GM12878 (cell line): Measurements from ENCODE around the gene MAD1L1. TPM values are rescaled to one million over a fixed set of nuclear protein-coding genes. Genes with fewer than 3 reads are reported as not detected.

Source experiments
- ASH2L ChIP-seq: fragments of 300-600, 200-600 bp; sonication (generic); IDR thresholded peaks from 2 replicates; pipeline ENCODE4 v1.6.1; 2017; ENCODE audit warnings: low read depth, mild to moderate bottlenecking, borderline replicate concordance
- MEF2B ChIP-seq: fragments of 450-650 bp; IDR thresholded peaks from 2 replicates; pipeline ENCODE4 v1.6.1; 2018; ENCODE audit warnings: mild to moderate bottlenecking, moderate library complexity; ENCODE audit not compliant: partially characterized antibody, poor library complexity, severe bottlenecking
- NFIC ChIP-seq: IDR thresholded peaks from 2 replicates; pipeline ENCODE4 v1.6.1; 2012; ENCODE audit warnings: low read depth, mild to moderate bottlenecking, inconsistent platforms, low read length, moderate library complexity
- RAD21 ChIP-seq: IDR thresholded peaks from 2 replicates; pipeline ENCODE4 v1.6.1; 2011; ENCODE audit warnings: mild to moderate bottlenecking, low read depth, low read length, moderate library complexity; ENCODE audit not compliant: insufficient read depth
- STAT1 ChIP-seq: fragments of 450-650 bp; conservative IDR thresholded peaks from 2 replicates; pipeline ENCODE4 v1.6.1; 2014; ENCODE audit warnings: antibody characterized with exemption, mild to moderate bottlenecking
- polyA plus RNA-seq, 11 experiments: library from polyadenylated mRNA; depleted of rRNA in 4 of 11; unstranded in 6 of 11; stranded (reverse) in 5 of 11; fragments of >200 nt; fragmentation: Nextera tagmentation in 4 of 11; fragmentation: Illumina TruSeq in 1 of 11; extraction: Ambion mirVana in 4 of 11; extraction: Trizol in 1 of 11; gene quantifications; 1 replicate in 1 of 11; 2 replicates in 10 of 11; pipeline versions ENCODE4 v1.2.1 to v1.2.3, GENCODE V29; 2011 to 2016; ENCODE audit warnings: inconsistent platforms in 2 of 11, missing spikeins in 2 of 11, low read depth in 1 of 11
- total RNA-seq, 4 experiments: library from RNA; depleted of rRNA in 3 of 4; stranded (reverse); fragments of >200 nt in 3 of 4; fragmentation: Illumina TruSeq in 1 of 4; extraction: Trizol in 1 of 4; gene quantifications; 2 replicates each; pipeline versions ENCODE4 v1.2.1 to v1.2.3, GENCODE V29; 2013 to 2021
- TF ChIP-seq, protein P1 (sequence below): fragments of 450-650 bp; formaldehyde crosslinking; IDR thresholded peaks from 2 replicates; pipeline ENCODE4 v1.4.0; 2022; ENCODE audit warnings: mild to moderate bottlenecking, moderate library complexity
- TF ChIP-seq, protein P2 (sequence below): fragments of 150-350 bp; IDR thresholded peaks from 2 replicates; pipeline ENCODE4 v1.6.1; 2016; ENCODE audit warnings: low read depth, low read length

The MAD1L1 gene
- total and polyA plus RNA-seq, 10 of the 15 experiments (the other 5 are each of a cell fraction or from before 2014, with no cell fraction given), result 2.2 to 76.8 (median 38.3) TPM

DNA sequence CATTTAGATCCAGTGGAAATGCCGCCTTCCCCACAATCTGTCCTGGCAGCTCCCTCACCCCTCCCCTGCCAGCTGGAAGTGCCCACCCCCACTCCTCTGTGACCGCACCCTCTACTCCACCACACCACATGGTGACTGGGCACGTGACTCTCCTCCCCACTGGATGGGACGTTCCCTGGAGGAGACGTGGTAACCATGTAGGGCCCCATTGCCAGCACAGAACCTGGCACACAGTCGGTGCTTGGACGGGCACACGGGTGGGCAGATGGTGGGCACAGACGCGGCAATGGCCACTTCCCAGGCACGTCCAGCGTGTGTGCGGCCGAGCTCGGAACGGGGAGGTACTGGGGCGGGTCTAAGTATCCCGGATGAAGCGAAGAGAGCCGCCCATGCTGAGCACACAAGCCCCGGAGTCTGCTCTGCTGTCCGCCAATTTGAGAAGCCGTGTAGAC is 245.6 kb downstream of the MAD1L1 start (continued):
- TF ChIP-seq, protein P1, sequence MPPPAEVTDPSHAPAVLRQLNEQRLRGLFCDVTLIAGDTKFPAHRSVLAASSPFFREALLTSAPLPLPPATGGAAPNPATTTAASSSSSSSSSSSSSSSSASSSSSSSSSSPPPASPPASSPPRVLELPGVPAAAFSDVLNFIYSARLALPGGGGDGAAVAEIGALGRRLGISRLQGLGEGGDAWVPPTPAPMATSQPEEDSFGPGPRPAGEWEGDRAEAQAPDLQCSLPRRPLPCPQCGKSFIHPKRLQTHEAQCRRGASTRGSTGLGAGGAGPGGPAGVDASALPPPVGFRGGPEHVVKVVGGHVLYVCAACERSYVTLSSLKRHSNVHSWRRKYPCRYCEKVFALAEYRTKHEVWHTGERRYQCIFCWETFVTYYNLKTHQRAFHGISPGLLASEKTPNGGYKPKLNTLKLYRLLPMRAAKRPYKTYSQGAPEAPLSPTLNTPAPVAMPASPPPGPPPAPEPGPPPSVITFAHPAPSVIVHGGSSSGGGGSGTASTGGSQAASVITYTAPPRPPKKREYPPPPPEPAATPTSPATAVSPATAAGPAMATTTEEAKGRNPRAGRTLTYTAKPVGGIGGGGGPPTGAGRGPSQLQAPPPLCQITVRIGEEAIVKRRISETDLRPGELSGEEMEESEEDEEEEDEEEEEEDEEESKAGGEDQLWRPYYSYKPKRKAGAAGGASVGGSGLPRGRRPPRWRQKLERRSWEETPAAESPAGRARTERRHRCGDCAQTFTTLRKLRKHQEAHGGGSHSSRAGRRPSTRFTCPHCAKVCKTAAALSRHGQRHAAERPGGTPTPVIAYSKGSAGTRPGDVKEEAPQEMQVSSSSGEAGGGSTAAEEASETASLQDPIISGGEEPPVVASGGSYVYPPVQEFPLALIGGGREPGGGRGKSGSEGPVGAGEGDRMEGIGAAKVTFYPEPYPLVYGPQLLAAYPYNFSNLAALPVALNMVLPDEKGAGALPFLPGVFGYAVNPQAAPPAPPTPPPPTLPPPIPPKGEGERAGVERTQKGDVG (CRISPR knock-in tag), result no peak
- TF ChIP-seq, protein P2, sequence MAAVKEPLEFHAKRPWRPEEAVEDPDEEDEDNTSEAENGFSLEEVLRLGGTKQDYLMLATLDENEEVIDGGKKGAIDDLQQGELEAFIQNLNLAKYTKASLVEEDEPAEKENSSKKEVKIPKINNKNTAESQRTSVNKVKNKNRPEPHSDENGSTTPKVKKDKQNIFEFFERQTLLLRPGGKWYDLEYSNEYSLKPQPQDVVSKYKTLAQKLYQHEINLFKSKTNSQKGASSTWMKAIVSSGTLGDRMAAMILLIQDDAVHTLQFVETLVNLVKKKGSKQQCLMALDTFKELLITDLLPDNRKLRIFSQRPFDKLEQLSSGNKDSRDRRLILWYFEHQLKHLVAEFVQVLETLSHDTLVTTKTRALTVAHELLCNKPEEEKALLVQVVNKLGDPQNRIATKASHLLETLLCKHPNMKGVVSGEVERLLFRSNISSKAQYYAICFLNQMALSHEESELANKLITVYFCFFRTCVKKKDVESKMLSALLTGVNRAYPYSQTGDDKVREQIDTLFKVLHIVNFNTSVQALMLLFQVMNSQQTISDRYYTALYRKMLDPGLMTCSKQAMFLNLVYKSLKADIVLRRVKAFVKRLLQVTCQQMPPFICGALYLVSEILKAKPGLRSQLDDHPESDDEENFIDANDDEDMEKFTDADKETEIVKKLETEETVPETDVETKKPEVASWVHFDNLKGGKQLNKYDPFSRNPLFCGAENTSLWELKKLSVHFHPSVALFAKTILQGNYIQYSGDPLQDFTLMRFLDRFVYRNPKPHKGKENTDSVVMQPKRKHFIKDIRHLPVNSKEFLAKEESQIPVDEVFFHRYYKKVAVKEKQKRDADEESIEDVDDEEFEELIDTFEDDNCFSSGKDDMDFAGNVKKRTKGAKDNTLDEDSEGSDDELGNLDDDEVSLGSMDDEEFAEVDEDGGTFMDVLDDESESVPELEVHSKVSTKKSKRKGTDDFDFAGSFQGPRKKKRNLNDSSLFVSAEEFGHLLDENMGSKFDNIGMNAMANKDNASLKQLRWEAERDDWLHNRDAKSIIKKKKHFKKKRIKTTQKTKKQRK, result no peak
- no peak for TF ChIP-seq STAT1
- TF ChIP-seq ASH2L, result no peak
- TF ChIP-seq RAD21, result no peak
- TF ChIP-seq NFIC, result no peak
- TF ChIP-seq MEF2B, result no peak
